Brain microvascular endothelial cell (primary cell): ENCODE data around the gene ABCC11.

ENCODE experiments used
- DNase-seq: peaks from one replicate; pipeline ENCODE4 v3.0.0-alpha.2; 2020
- H3K27ac ChIP-seq: fragments of 250-450 bp; sonication (Bioruptor Pico); 2 replicates; pipeline ENCODE4 v1.5.1; 2020; ENCODE audit warnings: mild to moderate bottlenecking, moderate library complexity
- H3K27me3 ChIP-seq: fragments of 250-450 bp; sonication (Bioruptor Pico); replicated peaks from 2 replicates; pipeline ENCODE4 v1.5.1; 2020; ENCODE audit warnings: mild to moderate bottlenecking
- H3K36me3 ChIP-seq: fragments of 250-450 bp; sonication (Bioruptor Pico); replicated peaks from 2 replicates; pipeline ENCODE4 v1.5.1; 2020; ENCODE audit warnings: mild to moderate bottlenecking
- H3K4me3 ChIP-seq: 2 replicates; pipeline ENCODE4 v1.5.1; 2011; ENCODE audit warnings: low read depth, mild to moderate bottlenecking, control low read depth, low read length, moderate library complexity
- CTCF ChIP-seq: IDR thresholded peaks from 2 replicates; pipeline ENCODE4 v1.5.1; 2011; ENCODE audit warnings: low read depth, mild to moderate bottlenecking, moderate library complexity, low read length, control low read depth, inconsistent platforms; ENCODE audit errors: missing control alignments
- in situ Hi-C: cut with HindIII; loops from 2 replicates; pipeline ENCODE4 v1.10.0; 2017; ENCODE audit warnings: low sequenced_read_pairs, low pct_ligation_motif_present

ABCC11 gene

GRCh38 chr16:48155926-48156789 lies 91.2 kb downstream of the ABCC11 start, which contains the start of gene ABCC12:
ABCC12 (minus strand) TSS chr16:48155993; CDS start chr16:48146424, 9,569 bp downstream.
- Histone ChIP-seq H3K27ac (no peak within 1 kb of the TSS), H3K36me3 (no peaks in the 10 kb centered on the region), H3K4me3 (peak within 1 kb of the TSS; percentile 17), H3K27me3 (no peaks in the 10 kb centered on the region)
- no peak for TF ChIP-seq CTCF
- no peak for DNase-seq
- in situ Hi-C loops = no loop called here

- H3K36me3 ChIP-seq = no peaks in the 10 kb centered on the region
- H3K27me3 ChIP-seq = no peaks in the 10 kb centered on the region
- no peak for DNase-seq
- TF ChIP-seq CTCF = no peak
- H3K4me3 ChIP-seq = no peak overlapping the region
- in situ Hi-C loops = no loop called here
- H3K27ac ChIP-seq = no peak overlapping the region
These were observed 93.6 kb downstream of the ABCC11 start for GRCh38 chr16:48153774-48154173.

GRCh38 chr16:48152226-48152625 lies 95.1 kb downstream of the ABCC11 start:
- Histone ChIP-seq H3K27me3 (no peaks in the 10 kb centered on the region), H3K36me3 (no peaks in the 10 kb centered on the region), H3K27ac (no peak overlapping the region), H3K4me3 (no peak overlapping the region)
- DNase-seq = no peak
- in situ Hi-C loops = no loop called here
- TF ChIP-seq CTCF = no peak

GRCh38 chr16:48150707-48151106 lies 96.6 kb downstream of the ABCC11 start:
- no peaks in the 10 kb centered on the region for H3K36me3 ChIP-seq
- H3K27me3 ChIP-seq = no peaks in the 10 kb centered on the region
- H3K27ac ChIP-seq = no peak overlapping the region
- no peak overlapping the region for H3K4me3 ChIP-seq
- no peak for DNase-seq
- TF ChIP-seq CTCF = no peak
- in situ Hi-C loops = no loop called here

- Histone ChIP-seq H3K36me3 (no peaks in the 10 kb centered on the region), H3K27ac (no peak overlapping the region), H3K27me3 (no peaks in the 10 kb centered on the region), H3K4me3 (no peak overlapping the region)
- no peak for DNase-seq
- in situ Hi-C loops = no loop called here
- TF ChIP-seq CTCF = no peak
These were observed 100.6 kb downstream of the ABCC11 start for GRCh38 chr16:48146710-48147109.
